Omental fat pad (tissue), 4 donors: ENCODE measurements around the gene PEDS1. TPM values are rescaled to one million over a fixed set of nuclear protein-coding genes. Genes with fewer than 3 reads are reported as not detected.

Experiments
- ATAC-seq: fragments of 150-250 bp; one replicate; pipeline ENCODE4 v1.9.1; 2016; ENCODE audit warnings: mild to moderate bottlenecking, moderate library complexity; ENCODE audit not compliant: low FRiP score
- DNase-seq: peaks from one replicate; pipeline ENCODE4 v3.0.0-alpha.2; 2019; ENCODE audit warnings: low spot score
- total RNA-seq, 4 donors: library from RNA; depleted of rRNA; stranded (reverse); fragments of >200 nt; gene quantifications; one replicate each; pipeline ENCODE4 v1.1.0, GENCODE V29; 2016
- TF ChIP-seq, protein P1 (sequence below), 3 donors: fragments of 450-650 bp; IDR thresholded peaks; one replicate each; pipeline ENCODE4 v1.5.1; 2016 to 2017; ENCODE audit warnings: antibody characterized with exemption in 3 of 3, mild to moderate bottlenecking in 3 of 3, moderate library complexity in 2 of 3

Gene PEDS1
- total RNA-seq, 4 donors from 2014 or later = 20.8 to 61.5 (median 29.0) TPM

DNA sequence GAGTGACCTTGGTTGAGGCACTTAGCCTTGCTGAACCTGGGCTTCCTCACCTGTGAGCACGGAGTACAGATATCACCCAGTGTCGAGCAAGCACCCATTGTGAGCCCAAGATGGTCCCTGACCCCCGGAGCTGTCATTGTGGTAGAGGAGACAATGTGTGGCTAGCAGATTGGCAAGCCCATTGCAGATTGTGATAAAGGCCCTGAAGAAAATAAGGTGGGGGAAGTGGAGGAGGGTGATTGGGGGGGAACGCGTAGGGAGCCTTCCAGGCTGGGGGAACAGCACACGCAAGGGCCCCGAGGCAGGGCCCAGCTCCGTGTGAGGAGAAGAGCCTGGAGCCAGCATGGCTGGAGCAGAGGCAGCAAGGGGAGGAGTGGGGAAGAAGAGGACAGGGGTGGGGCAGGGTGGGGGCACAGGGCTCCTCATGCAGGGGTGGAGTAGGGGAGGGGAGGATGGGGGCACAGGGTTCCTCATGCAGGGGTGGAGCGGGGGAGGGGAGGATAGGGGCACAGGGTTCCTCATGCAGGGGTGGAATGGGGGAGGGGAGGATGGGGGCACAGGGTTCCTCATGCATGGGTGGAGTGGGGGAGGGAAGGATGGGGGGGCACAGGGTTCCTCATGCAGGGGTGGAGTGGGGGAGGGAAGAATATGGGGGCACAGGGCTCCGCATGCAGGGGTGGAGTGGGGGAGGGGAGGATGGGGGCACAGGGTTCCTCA, 44.1 kb upstream of the PEDS1 start:
- ATAC-seq (no peak), DNase-seq (no peak)
- TF ChIP-seq, protein P1, sequence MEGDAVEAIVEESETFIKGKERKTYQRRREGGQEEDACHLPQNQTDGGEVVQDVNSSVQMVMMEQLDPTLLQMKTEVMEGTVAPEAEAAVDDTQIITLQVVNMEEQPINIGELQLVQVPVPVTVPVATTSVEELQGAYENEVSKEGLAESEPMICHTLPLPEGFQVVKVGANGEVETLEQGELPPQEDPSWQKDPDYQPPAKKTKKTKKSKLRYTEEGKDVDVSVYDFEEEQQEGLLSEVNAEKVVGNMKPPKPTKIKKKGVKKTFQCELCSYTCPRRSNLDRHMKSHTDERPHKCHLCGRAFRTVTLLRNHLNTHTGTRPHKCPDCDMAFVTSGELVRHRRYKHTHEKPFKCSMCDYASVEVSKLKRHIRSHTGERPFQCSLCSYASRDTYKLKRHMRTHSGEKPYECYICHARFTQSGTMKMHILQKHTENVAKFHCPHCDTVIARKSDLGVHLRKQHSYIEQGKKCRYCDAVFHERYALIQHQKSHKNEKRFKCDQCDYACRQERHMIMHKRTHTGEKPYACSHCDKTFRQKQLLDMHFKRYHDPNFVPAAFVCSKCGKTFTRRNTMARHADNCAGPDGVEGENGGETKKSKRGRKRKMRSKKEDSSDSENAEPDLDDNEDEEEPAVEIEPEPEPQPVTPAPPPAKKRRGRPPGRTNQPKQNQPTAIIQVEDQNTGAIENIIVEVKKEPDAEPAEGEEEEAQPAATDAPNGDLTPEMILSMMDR (IDR thresholded peaks at IDR 0.05) = no peak

DNA sequence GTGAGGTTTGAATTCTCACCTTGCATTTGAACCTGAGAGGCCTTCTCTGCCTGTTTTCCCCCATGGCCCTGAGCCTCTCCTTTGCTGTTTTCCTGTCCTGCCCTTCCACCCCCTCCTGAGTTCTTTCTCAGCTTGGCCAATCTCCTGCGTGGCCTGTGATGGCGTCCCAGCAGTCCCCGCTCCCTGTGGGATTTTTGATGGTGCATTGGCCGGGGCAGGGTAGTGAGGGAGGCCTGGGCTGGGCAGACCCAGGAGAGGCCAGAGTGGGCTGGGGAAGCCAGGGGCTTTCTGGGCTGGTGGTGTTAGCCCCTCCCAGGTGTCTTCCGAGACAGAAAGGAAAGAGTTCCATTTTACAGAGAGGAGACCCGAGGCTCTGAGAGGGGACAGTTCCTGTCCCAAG, 43.4 kb upstream of the PEDS1 start:
- TF ChIP-seq, protein P1 (IDR thresholded peaks at IDR 0.05) = no peak
- ATAC-seq (no peak), DNase-seq (no peak)

DNA sequence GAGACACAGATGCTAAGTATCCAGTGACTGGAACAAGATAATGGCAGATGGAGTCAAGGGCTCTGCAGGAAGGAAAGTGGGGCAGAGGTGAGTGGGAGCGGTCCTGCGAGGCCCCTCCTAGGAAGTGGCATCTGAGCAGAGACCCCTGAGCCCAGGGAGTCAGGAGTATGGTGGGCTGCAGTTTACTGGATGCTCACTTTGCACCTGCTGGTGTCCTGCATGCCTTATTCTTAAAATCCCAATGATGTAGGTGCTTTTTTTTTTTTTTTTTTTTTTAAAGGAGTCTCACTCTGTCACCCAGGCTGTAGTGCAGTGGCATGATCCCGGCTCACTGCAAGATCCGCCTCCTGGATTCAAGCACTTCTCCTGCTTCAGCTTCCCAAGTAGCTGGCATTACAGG, 42.7 kb upstream of the PEDS1 start:
- TF ChIP-seq, protein P1 (IDR thresholded peaks at IDR 0.05) = no peak
- ATAC-seq (no peak), DNase-seq (no peak)

DNA sequence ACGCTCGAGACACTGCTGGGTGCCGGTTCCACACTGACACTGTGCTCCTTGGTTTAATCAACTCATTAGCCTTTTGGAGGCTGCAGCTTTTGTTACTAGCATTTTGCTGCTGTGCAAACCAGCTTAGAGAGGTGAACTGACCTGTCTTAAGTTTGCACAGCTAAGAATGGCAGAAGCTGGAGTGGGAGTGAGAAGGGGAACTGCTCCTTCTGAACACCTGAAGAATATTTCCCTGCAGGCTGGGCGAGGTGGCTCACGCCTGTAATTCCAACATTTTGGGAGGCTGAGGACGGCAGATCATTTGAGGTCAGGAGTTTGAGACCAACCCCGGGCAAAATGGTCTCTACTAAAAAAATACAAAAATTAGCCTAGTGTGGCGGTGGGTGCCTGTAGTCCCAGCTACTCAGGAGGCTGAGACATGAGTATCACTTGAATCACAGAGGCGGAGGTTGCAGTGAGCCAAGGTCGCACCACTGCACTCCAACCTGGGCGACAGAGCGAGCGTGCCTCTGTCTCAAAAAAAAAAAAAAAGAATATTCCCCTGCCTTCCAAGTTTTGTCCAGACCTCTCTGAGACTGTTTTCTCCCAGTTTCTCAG, 42.1 kb upstream of the PEDS1 start:
- TF ChIP-seq, protein P1 (IDR thresholded peaks at IDR 0.05) = no peak
- ATAC-seq = no peak
- no peak for DNase-seq

DNA sequence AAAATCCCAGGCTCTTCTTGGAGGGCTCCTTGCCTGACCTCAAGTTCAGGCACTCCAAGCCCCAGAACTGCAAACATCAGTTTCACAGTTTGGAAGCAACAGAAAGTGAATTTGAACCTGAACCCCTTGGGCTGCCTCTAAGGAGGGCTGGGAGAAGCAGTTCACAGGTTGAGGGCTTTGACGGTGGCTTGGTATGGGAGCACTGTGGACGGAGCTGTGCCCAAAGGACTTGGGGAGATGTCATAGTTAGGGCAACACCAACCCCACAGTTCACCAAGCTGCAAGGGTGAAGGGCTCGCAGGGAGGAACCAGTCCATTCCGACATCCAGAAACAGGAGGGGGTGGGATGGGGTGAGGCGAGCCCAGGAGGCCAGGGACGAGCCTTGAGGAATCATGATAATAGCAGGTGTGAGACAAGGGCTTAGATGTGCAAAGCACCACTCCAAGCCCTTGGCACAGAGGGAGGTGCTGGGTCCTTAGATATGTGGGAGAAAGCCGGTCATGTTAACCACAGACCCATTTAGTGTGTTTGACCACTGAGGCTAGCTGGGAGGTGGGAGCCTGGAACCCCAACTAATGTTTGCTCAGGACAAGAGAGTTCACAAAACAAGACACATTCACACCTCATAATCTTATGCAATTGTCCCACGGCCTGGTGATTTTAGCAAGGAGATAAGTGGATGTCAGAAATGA, 41.5 kb upstream of the PEDS1 start:
- DNase-seq (no peak), ATAC-seq (no peak)
- TF ChIP-seq, protein P1 (IDR thresholded peaks at IDR 0.05) = no peak

DNA sequence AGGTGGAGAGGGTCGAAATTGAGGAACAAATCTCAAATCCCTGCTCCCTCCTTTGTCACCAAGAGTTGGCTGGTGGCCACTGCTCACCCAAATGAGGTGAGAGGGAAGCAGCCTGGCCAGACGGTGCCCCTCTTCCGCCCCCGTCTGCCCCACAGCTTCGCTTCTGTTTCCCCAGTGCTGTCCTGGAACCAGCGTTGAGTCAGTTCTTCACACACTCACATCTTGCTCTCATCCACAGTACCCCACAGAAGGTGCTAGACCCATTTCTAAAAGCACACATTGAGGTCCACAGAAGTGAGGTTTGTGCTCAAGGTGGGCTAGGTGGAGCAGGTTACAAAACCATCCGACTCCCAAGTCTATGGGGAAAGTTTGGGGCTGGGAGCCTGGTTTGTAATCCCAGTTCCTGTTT, 40.9 kb upstream of the PEDS1 start:
- TF ChIP-seq, protein P1 (IDR thresholded peaks at IDR 0.05) = peak in 1 of 3 donors; percentile 7
- ATAC-seq (no peak), DNase-seq (no peak)
